ENCODE data around the gene TENT4B.

DNA sequence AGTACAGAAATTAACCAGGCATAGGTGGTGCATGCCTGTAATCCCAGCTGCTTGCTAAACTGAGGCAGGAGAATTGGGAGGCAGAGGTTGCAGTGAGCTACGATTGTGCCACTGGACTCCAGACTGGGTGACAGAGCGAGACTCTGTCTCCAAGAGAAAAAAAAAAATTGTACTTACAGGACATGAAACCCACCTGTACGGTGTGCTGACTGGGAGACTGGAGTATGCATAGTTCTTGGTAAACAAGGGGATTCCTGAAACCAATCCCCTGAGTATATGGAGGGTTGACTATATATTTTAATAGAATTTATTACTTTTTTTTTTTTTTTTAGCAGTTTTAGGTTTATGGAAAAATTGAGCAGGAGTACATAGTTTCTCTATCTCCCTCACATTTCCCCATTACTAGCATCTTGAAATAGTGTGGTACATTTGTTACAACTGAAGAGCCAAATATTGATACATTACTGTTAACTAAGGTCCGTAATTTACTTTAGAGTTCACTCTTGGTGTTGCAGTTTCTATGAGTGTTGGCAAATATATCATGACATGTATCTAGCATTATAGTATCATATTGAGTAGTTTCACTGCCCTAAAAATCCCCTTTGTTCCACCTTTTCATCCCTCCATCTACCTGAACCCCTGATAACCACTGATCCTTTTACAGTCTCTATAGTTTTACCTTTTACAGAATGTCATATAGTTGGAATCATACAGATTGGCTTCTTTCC, 19.3 kb downstream of the TENT4B start:
- TF ChIP-seq, protein P1, sequence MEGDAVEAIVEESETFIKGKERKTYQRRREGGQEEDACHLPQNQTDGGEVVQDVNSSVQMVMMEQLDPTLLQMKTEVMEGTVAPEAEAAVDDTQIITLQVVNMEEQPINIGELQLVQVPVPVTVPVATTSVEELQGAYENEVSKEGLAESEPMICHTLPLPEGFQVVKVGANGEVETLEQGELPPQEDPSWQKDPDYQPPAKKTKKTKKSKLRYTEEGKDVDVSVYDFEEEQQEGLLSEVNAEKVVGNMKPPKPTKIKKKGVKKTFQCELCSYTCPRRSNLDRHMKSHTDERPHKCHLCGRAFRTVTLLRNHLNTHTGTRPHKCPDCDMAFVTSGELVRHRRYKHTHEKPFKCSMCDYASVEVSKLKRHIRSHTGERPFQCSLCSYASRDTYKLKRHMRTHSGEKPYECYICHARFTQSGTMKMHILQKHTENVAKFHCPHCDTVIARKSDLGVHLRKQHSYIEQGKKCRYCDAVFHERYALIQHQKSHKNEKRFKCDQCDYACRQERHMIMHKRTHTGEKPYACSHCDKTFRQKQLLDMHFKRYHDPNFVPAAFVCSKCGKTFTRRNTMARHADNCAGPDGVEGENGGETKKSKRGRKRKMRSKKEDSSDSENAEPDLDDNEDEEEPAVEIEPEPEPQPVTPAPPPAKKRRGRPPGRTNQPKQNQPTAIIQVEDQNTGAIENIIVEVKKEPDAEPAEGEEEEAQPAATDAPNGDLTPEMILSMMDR (IDR thresholded peaks at IDR 0.05; ENCODE audit: low read depth, low read length, poor library complexity, severe bottlenecking) = no peak
- TF ChIP-seq EZH2phosphoT487 (IDR thresholded peaks at IDR 0.05; ENCODE audit: borderline replicate concordance, low read length) = no peak
